ENCODE data around the gene PLEKHH3.
"Not testable (repeated sequence)": the region's sequence is repeated elsewhere in the genome, so short reads cannot be mapped to it uniquely, and the experiment has no call there.

The PLEKHH3 gene

GRCh38 chr17:42642336-42642735 is 34.5 kb downstream of the PLEKHH3 start:
- DNase-seq (ENCODE audit: low read depth, low spot score) = no peak
- TF ChIP-seq SUZ12 (IDR thresholded peaks at IDR 0.05; ENCODE audit: extremely low read depth, insufficient read depth, insufficient read length) (no peak), YY1 (IDR thresholded peaks at IDR 0.05; ENCODE audit: insufficient read depth, insufficient read length) (no peak)
- Histone ChIP-seq H3K4me3 (ENCODE audit: insufficient read length, low read depth) (no peak overlapping the region), H3K36me3 (ENCODE audit: insufficient read depth, insufficient read length, low read length) (no peaks in the 10 kb centered on the region), H3K4me1 (ENCODE audit: insufficient read depth, insufficient read length) (peaks cover 3% of the 10 kb centered on the region), H3K9ac (ENCODE audit: insufficient read length, low read depth) (no peak overlapping the region), H3K27me3 (ENCODE audit: insufficient read depth, insufficient read length) (no peaks in the 10 kb centered on the region), H3K9me3 (ENCODE audit: insufficient read depth, low read length) (no peaks in the 10 kb centered on the region)

- no peak for DNase-seq (ENCODE audit: low read depth, low spot score)
- peaks cover 3% of the 10 kb centered on the region for H3K4me1 ChIP-seq (ENCODE audit: insufficient read depth, insufficient read length)
- H3K36me3 ChIP-seq (ENCODE audit: insufficient read depth, insufficient read length, low read length) = no peaks in the 10 kb centered on the region
- TF ChIP-seq ZNF274 (IDR thresholded peaks at IDR 0.05; ENCODE audit: low read depth, low read length) (no peak), YY1 (IDR thresholded peaks at IDR 0.05; ENCODE audit: insufficient read depth, insufficient read length) (no peak), SUZ12 (IDR thresholded peaks at IDR 0.05; ENCODE audit: extremely low read depth, insufficient read depth, insufficient read length) (no peak)
- no peak overlapping the region for H3K9ac ChIP-seq (ENCODE audit: insufficient read length, low read depth)
- H3K4me3 ChIP-seq (ENCODE audit: insufficient read length, low read depth) = no peak overlapping the region
- H3K27me3 ChIP-seq (ENCODE audit: insufficient read depth, insufficient read length) = no peaks in the 10 kb centered on the region
- H3K9me3 ChIP-seq (ENCODE audit: insufficient read depth, low read length) = no peaks in the 10 kb centered on the region
Observed at GRCh38 chr17:42640121-42640520, 36.7 kb downstream of the PLEKHH3 start.

GRCh38 chr17:42639525-42640113 is 37.2 kb downstream of the PLEKHH3 start:
- Histone ChIP-seq H3K9ac (ENCODE audit: insufficient read length, low read depth) (no peak overlapping the region), H3K4me1 (ENCODE audit: insufficient read depth, insufficient read length) (peaks cover 3% of the 10 kb centered on the region), H3K9me3 (ENCODE audit: insufficient read depth, low read length) (no peaks in the 10 kb centered on the region), H3K4me3 (ENCODE audit: insufficient read length, low read depth) (no peak overlapping the region), H3K36me3 (ENCODE audit: insufficient read depth, insufficient read length, low read length) (no peaks in the 10 kb centered on the region), H3K27me3 (ENCODE audit: insufficient read depth, insufficient read length) (no peaks in the 10 kb centered on the region)
- no peak for TF ChIP-seq ZNF274 (IDR thresholded peaks at IDR 0.05; ENCODE audit: low read depth, low read length)
- no peak for TF ChIP-seq YY1 (IDR thresholded peaks at IDR 0.05; ENCODE audit: insufficient read depth, insufficient read length)
- no peak for TF ChIP-seq SUZ12 (IDR thresholded peaks at IDR 0.05; ENCODE audit: extremely low read depth, insufficient read depth, insufficient read length)
- DNase-seq (ENCODE audit: low read depth, low spot score) = no peak

- no peak overlapping the region for H3K9ac ChIP-seq (ENCODE audit: insufficient read length, low read depth)
- H3K36me3 ChIP-seq (ENCODE audit: insufficient read depth, insufficient read length, low read length) = no peaks in the 10 kb centered on the region
- no peak for TF ChIP-seq ZNF274 (IDR thresholded peaks at IDR 0.05; ENCODE audit: low read depth, low read length)
- no peak for TF ChIP-seq SUZ12 (IDR thresholded peaks at IDR 0.05; ENCODE audit: extremely low read depth, insufficient read depth, insufficient read length)
- no peak for TF ChIP-seq YY1 (IDR thresholded peaks at IDR 0.05; ENCODE audit: insufficient read depth, insufficient read length)
- peaks cover 1% of the 10 kb centered on the region for H3K4me1 ChIP-seq (ENCODE audit: insufficient read depth, insufficient read length)
- H3K4me3 ChIP-seq (ENCODE audit: insufficient read length, low read depth) = no peak overlapping the region
- no peaks in the 10 kb centered on the region for H3K9me3 ChIP-seq (ENCODE audit: insufficient read depth, low read length)
- no peak for DNase-seq (ENCODE audit: low read depth, low spot score)
- H3K27me3 ChIP-seq (ENCODE audit: insufficient read depth, insufficient read length) = no peaks in the 10 kb centered on the region
Observed at GRCh38 chr17:42632949-42633444, 43.8 kb downstream of the PLEKHH3 start.

GRCh38 chr17:42629411-42630009 is 47.3 kb downstream of the PLEKHH3 start:
- TF ChIP-seq ZNF274 (IDR thresholded peaks at IDR 0.05; ENCODE audit: low read depth, low read length) (no peak), YY1 (IDR thresholded peaks at IDR 0.05; ENCODE audit: insufficient read depth, insufficient read length) (no peak), SUZ12 (IDR thresholded peaks at IDR 0.05; ENCODE audit: extremely low read depth, insufficient read depth, insufficient read length) (no peak)
- DNase-seq (ENCODE audit: low read depth, low spot score) = no peak
- Histone ChIP-seq H3K9ac (ENCODE audit: insufficient read length, low read depth) (no peak overlapping the region), H3K4me3 (ENCODE audit: insufficient read length, low read depth) (no peak overlapping the region), H3K9me3 (ENCODE audit: insufficient read depth, low read length) (no peaks in the 10 kb centered on the region), H3K4me1 (ENCODE audit: insufficient read depth, insufficient read length) (peaks cover 1% of the 10 kb centered on the region), H3K36me3 (ENCODE audit: insufficient read depth, insufficient read length, low read length) (no peaks in the 10 kb centered on the region), H3K27me3 (ENCODE audit: insufficient read depth, insufficient read length) (no peaks in the 10 kb centered on the region)

GRCh38 chr17:42627032-42627764 is 49.6 kb downstream of the PLEKHH3 start:
- not testable (repeated sequence) for H3K4me1 ChIP-seq (ENCODE audit: insufficient read depth, insufficient read length); H3K4me3 ChIP-seq (ENCODE audit: insufficient read length, low read depth); H3K27me3 ChIP-seq (ENCODE audit: insufficient read depth, insufficient read length); H3K9me3 ChIP-seq (ENCODE audit: insufficient read depth, low read length); H3K36me3 ChIP-seq (ENCODE audit: insufficient read depth, insufficient read length, low read length); H3K9ac ChIP-seq (ENCODE audit: insufficient read length, low read depth); DNase-seq (ENCODE audit: low read depth, low spot score)

- Histone ChIP-seq H3K4me3 (ENCODE audit: insufficient read length, low read depth) (no peak overlapping the region), H3K9ac (ENCODE audit: insufficient read length, low read depth) (no peak overlapping the region), H3K36me3 (ENCODE audit: insufficient read depth, insufficient read length, low read length) (no peaks in the 10 kb centered on the region), H3K27me3 (ENCODE audit: insufficient read depth, insufficient read length) (no peaks in the 10 kb centered on the region), H3K9me3 (ENCODE audit: insufficient read depth, low read length) (no peaks in the 10 kb centered on the region), H3K4me1 (ENCODE audit: insufficient read depth, insufficient read length) (peaks cover 1% of the 10 kb centered on the region)
- TF ChIP-seq ZNF274 (IDR thresholded peaks at IDR 0.05; ENCODE audit: low read depth, low read length) (no peak), SUZ12 (IDR thresholded peaks at IDR 0.05; ENCODE audit: extremely low read depth, insufficient read depth, insufficient read length) (no peak), YY1 (IDR thresholded peaks at IDR 0.05; ENCODE audit: insufficient read depth, insufficient read length) (no peak)
- DNase-seq (ENCODE audit: low read depth, low spot score) = no peak
Observed at GRCh38 chr17:42623732-42624596, 52.8 kb downstream of the PLEKHH3 start.
